ENCODE data around the gene ARHGAP23. TPM values are rescaled to one million over a fixed set of nuclear protein-coding genes. Genes with fewer than 3 reads are reported as not detected.
"Not testable (repeated sequence)": the region's sequence is repeated elsewhere in the genome, so short reads cannot be mapped to it uniquely, and the experiment has no call there.

The ARHGAP23 gene
- total and polyA plus RNA-seq, 8 donors, result 4.0 to 55.5 (median 26.4) TPM

DNA sequence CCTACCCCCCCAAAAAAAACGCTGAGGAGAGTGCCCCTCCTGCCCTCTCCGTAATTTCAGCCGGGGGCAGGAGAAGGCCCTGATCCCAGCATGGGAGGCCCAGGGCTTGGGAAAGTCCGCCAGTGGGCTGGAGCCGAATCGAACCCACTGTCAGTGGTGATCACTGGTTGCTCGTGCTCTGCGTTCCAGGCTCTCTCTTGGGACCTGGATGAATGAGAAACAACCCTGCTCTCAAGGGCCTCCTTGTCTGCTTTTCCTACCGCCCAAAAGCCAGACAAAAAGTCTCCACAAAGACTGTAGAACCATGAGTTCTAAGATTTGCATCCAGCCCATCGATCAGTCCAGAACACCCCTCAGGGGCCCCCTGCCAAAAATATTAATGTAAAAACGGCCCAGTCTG lies 8.1 kb downstream of the ARHGAP23 start:
- H3K27ac ChIP-seq, result peak overlapping the region in 1 of 5 donors; percentile 24
- peaks cover 0 to 24% (median 10%) of the 10 kb centered on the region in 4 donors for H3K4me1 ChIP-seq
- no peak overlapping the region for H3K4me3 ChIP-seq
- TF ChIP-seq POLR2AphosphoS5 (IDR thresholded peaks at IDR 0.05) (no peak), EP300 (IDR thresholded peaks at IDR 0.05) (no peak), POLR2A (IDR thresholded peaks at IDR 0.05) (no peak)
- TF ChIP-seq, protein P1, sequence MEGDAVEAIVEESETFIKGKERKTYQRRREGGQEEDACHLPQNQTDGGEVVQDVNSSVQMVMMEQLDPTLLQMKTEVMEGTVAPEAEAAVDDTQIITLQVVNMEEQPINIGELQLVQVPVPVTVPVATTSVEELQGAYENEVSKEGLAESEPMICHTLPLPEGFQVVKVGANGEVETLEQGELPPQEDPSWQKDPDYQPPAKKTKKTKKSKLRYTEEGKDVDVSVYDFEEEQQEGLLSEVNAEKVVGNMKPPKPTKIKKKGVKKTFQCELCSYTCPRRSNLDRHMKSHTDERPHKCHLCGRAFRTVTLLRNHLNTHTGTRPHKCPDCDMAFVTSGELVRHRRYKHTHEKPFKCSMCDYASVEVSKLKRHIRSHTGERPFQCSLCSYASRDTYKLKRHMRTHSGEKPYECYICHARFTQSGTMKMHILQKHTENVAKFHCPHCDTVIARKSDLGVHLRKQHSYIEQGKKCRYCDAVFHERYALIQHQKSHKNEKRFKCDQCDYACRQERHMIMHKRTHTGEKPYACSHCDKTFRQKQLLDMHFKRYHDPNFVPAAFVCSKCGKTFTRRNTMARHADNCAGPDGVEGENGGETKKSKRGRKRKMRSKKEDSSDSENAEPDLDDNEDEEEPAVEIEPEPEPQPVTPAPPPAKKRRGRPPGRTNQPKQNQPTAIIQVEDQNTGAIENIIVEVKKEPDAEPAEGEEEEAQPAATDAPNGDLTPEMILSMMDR (IDR thresholded peaks at IDR 0.05), result no peak
- no peaks in the 10 kb centered on the region for H3K36me3 ChIP-seq
- 72 to 79% (median 75%) methylated on average over 11 of the region's 11 CpGs for WGBS, 5 donors
- intact Hi-C loops (cut with DNase I; ENCODE audit: low total_unique reads), result no loop called here
- H3K9me3 ChIP-seq, result no peaks in the 10 kb centered on the region
- H3K27me3 ChIP-seq, result no peaks in the 10 kb centered on the region
- no peak for DNase-seq

DNA sequence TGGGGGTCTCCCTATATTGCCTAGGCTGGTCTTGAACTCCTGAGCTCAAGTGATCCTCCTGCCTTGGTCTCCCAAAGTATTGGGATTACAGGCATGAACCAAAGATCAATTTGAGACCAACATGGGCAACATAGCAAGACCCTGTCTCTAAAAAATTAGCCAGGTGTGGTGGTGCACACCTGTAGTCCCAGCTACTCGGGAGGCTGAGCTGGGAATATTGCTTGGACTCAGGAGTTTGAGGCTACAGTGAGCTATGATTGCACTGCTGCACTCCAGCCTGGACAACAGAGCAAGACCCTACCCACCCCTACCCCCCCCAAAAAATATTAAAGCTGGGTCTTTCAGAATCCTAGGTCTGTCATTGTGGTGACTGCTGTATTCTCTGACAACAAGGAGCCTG lies 9.0 kb downstream of the ARHGAP23 start:
- H3K27me3 ChIP-seq; H3K27ac ChIP-seq; H3K9me3 ChIP-seq; H3K4me3 ChIP-seq; DNase-seq; intact Hi-C loops (cut with DNase I; ENCODE audit: low total_unique reads); H3K36me3 ChIP-seq: not testable (repeated sequence)
- H3K4me1 ChIP-seq, result peaks cover 0 to 22% (median 8%) of the 10 kb centered on the region in 4 donors
- WGBS, 5 donors, result 71 to 93% (median 87%) methylated on average over 1 of the region's 1 CpG

DNA sequence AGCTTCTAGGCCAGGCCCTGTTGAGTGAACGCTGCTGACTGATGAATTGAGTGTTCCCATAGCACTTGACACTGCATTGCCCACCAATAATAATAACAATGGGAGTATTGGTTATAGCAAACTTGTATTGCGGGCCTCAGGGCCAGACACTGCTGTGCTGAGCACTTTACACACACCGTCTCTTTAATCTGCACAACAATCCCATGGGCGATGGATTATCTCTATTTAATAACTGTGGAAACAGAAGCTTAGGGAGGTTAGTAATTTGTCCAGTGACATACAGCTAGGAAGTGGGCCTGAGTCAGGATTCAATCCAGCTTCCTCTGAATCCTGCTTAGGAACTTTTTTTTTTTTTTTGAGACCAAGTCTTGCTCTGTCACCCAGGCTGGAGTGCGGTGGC lies 11.2 kb downstream of the ARHGAP23 start:
- Histone ChIP-seq H3K27me3 (no peaks in the 10 kb centered on the region), H3K4me3 (no peak overlapping the region), H3K4me1 (peaks cover 5 to 34% (median 20%) of the 10 kb centered on the region in 4 donors), H3K36me3 (no peaks in the 10 kb centered on the region), H3K9me3 (no peaks in the 10 kb centered on the region), H3K27ac (peak overlapping the region in 1 of 5 donors; percentile 52)
- intact Hi-C loops (cut with DNase I; ENCODE audit: low total_unique reads), result no loop called here
- no peak for DNase-seq
- WGBS, 5 donors, result 86 to 94% (median 89%) methylated on average over 5 of the region's 5 CpGs
- TF ChIP-seq EP300 (IDR thresholded peaks at IDR 0.05), result no peak
- no peak for TF ChIP-seq POLR2A (IDR thresholded peaks at IDR 0.05)
- TF ChIP-seq POLR2AphosphoS5 (IDR thresholded peaks at IDR 0.05), result no peak
- TF ChIP-seq, protein P1 (IDR thresholded peaks at IDR 0.05), result no peak

DNA sequence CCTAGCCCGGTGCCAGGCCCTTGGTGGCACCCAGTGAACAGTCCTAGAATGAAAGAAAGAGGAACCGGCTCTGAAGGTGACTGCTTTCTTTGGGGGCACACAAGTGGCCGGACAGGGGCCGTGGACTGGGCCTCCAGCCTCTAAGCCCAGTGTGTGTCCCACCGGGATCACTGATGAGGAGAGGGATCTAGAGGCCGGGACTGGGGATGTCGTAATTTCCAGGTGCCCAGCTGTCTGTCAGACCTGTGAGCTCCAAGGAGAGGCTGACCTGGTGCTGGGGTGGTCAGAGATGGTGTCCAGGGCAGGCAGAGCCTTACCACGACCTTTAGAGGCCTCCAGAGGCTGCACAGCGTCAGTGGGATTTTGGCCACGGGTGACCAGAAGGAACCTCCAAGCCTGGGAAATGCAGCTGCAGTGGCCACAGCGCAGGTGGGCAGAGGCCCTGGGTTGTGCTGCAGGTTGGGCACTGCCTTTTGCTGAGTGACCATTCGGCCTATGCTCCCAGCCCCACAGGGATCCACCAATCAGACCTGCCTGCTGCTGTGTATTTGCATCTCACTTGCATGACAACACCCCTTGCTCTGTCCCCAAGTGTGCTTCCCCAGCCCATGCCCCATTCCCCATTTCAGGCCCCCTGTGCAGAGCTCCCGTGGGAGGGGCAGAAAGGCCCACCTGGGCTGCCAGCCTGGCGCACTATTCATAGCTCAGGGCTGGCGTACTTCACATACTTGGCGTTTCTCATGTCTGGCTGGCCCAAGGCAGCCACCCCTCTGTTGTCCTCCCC lies 12.5 kb downstream of the ARHGAP23 start:
- intact Hi-C loops (cut with DNase I; ENCODE audit: low total_unique reads), result loop anchor here (5.0 kb wide), 1 partner anchor 41 kb away; no protein-coding TSS in a partner anchor
- peak overlapping the region in 2 of 5 donors; percentile 21 to 52 for H3K27ac ChIP-seq

More for the DNA sequence above, 12.5 kb downstream of the ARHGAP23 start:
- TF ChIP-seq EP300 (IDR thresholded peaks at IDR 0.05) (no peak), POLR2AphosphoS5 (IDR thresholded peaks at IDR 0.05) (no peak), POLR2A (IDR thresholded peaks at IDR 0.05) (no peak)
- TF ChIP-seq, protein P1 (IDR thresholded peaks at IDR 0.05), result no peak
- Histone ChIP-seq H3K4me1 (peaks cover 5 to 29% (median 18%) of the 10 kb centered on the region in 4 donors), H3K4me3 (no peak overlapping the region), H3K36me3 (no peaks in the 10 kb centered on the region), H3K27me3 (no peaks in the 10 kb centered on the region), H3K9me3 (no peaks in the 10 kb centered on the region)
- 71 to 82% (median 80%) methylated on average over 14 to 16 of the region's 16 CpGs for WGBS, 5 donors
- DNase-seq, result no peak

Measured in stomach (tissue), 9 donors.